ENCODE measurements around the gene LDB3.

The LDB3 gene

DNA sequence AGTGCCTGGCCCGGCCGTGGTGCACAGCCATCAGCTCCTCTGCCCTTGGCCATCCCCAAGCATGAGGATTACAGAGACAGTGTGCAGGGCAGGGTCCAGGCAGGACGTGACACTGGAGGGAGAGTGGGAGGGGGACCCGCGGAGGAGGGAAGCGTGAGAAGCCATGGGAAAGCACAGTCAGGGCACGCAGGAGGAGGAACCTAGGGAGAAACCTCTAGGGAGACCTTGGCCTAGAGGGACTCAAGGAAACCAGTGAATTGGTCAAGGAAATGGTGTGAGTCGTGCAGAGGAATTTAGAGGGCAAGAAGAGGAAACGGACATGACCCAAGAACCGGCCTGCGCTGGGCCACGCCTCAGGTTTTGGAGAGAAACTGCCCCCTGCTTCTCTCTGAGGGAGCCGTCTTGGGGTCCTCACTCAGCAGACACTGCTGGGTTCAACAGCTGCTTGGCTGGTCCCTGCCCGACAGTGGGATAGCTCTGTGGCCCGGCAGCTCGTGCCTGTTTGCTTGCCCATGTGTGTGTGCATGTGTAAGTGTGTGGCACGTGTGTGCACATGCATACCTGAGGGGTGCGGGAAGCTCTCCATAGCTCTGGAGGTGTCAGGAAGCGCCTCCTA, 10.8 kb upstream of the LDB3 start:
- Histone ChIP-seq H3K9me3 (ENCODE audit: control insufficient read depth, low read length) (no peaks in the 10 kb centered on the region), H3K4me1 (ENCODE audit: control insufficient read depth, insufficient read depth, low read length, poor library complexity, severe bottlenecking) (no peaks in the 10 kb centered on the region), H3K36me3 (ENCODE audit: control insufficient read depth, insufficient read depth, low read length) (no peaks in the 10 kb centered on the region), H3K4me3 (ENCODE audit: insufficient read depth, low read depth, low read length, poor library complexity, severe bottlenecking) (no peak overlapping the region), H3K27ac (ENCODE audit: insufficient read depth, low read length, poor library complexity, severe bottlenecking) (no peak overlapping the region), H3K27me3 (replicated peaks; ENCODE audit: control insufficient read depth, insufficient read depth, low read length, poor library complexity, severe bottlenecking) (no peaks in the 10 kb centered on the region)
- no peak for DNase-seq

DNA sequence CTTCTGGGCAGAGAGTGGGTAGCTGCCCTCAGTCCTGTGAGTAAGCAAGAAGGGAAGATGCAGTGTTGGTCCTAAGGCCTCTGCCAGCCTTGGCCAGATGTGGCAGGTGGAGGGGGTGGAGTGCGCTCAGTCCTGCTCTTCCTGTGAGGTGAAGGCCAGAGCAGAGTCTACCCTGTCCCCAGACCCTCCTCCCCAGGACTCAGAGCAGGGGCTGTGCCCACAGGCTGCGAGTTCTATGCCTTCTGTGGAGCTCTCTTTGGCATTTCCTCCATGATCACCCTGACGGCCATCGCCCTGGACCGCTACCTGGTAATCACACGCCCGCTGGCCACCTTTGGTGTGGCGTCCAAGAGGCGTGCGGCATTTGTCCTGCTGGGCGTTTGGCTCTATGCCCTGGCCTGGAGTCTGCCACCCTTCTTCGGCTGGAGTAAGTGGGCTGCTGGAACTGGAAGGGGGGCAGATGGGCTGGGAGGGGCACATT, 10.0 kb upstream of the LDB3 start:
- H3K27me3 ChIP-seq (replicated peaks; ENCODE audit: control insufficient read depth, insufficient read depth, low read length, poor library complexity, severe bottlenecking): no peaks in the 10 kb centered on the region
- no peaks in the 10 kb centered on the region for H3K36me3 ChIP-seq (ENCODE audit: control insufficient read depth, insufficient read depth, low read length)
- no peaks in the 10 kb centered on the region for H3K4me1 ChIP-seq (ENCODE audit: control insufficient read depth, insufficient read depth, low read length, poor library complexity, severe bottlenecking)
- no peaks in the 10 kb centered on the region for H3K9me3 ChIP-seq (ENCODE audit: control insufficient read depth, low read length)
- DNase-seq: no peak
- H3K4me3 ChIP-seq (ENCODE audit: insufficient read depth, low read depth, low read length, poor library complexity, severe bottlenecking): no peak overlapping the region
- no peak overlapping the region for H3K27ac ChIP-seq (ENCODE audit: insufficient read depth, low read length, poor library complexity, severe bottlenecking)

DNA sequence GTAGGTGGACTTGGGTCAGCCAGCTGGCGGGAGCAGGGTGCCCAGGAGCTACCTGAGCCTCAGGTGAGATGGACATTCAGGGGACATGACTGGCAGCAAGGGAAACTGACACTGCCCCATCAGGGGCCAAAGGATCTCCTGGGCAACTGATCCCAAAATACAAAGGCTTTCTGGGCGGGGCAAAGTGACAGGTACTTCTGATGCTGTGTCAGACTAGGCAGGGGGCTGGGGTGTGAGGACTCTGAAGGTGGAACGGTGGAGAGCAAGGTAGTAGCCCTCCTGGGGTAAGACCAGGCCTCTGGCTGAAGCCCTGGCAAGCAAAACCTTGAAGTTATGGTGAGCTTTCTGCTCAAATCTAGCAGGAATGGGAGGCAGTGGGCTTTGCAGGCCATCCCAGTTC, 9.6 kb upstream of the LDB3 start:
- no peaks in the 10 kb centered on the region for H3K36me3 ChIP-seq (ENCODE audit: control insufficient read depth, insufficient read depth, low read length)
- no peaks in the 10 kb centered on the region for H3K4me1 ChIP-seq (ENCODE audit: control insufficient read depth, insufficient read depth, low read length, poor library complexity, severe bottlenecking)
- H3K9me3 ChIP-seq (ENCODE audit: control insufficient read depth, low read length): no peaks in the 10 kb centered on the region
- no peak for DNase-seq
- no peaks in the 10 kb centered on the region for H3K27me3 ChIP-seq (replicated peaks; ENCODE audit: control insufficient read depth, insufficient read depth, low read length, poor library complexity, severe bottlenecking)
- no peak overlapping the region for H3K4me3 ChIP-seq (ENCODE audit: insufficient read depth, low read depth, low read length, poor library complexity, severe bottlenecking)
- no peak overlapping the region for H3K27ac ChIP-seq (ENCODE audit: insufficient read depth, low read length, poor library complexity, severe bottlenecking)

DNA sequence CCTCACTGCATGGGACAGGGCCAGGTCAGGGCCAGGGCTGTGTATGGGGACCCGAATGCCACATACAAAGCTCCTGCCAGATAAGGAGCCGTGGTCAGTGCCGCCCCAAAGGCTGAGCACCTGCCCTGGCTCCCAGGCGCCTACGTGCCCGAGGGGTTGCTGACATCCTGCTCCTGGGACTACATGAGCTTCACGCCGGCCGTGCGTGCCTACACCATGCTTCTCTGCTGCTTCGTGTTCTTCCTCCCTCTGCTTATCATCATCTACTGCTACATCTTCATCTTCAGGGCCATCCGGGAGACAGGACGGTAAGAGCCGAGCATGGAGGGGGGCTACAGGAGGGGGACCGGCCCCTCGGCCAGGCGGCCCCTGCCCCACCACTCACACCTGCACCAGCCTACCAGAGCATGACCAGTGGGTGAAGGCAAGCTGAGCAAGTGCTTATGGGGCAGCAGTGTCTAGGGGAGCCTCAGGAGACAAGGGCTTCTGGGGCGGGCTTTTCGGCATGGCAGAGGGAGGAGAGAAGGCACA, 9.1 kb upstream of the LDB3 start:
- no peaks in the 10 kb centered on the region for H3K4me1 ChIP-seq (ENCODE audit: control insufficient read depth, insufficient read depth, low read length, poor library complexity, severe bottlenecking)
- no peaks in the 10 kb centered on the region for H3K9me3 ChIP-seq (ENCODE audit: control insufficient read depth, low read length)
- H3K27me3 ChIP-seq (replicated peaks; ENCODE audit: control insufficient read depth, insufficient read depth, low read length, poor library complexity, severe bottlenecking): no peaks in the 10 kb centered on the region
- no peak overlapping the region for H3K27ac ChIP-seq (ENCODE audit: insufficient read depth, low read length, poor library complexity, severe bottlenecking)
- no peak overlapping the region for H3K4me3 ChIP-seq (ENCODE audit: insufficient read depth, low read depth, low read length, poor library complexity, severe bottlenecking)
- DNase-seq: no peak
- no peaks in the 10 kb centered on the region for H3K36me3 ChIP-seq (ENCODE audit: control insufficient read depth, insufficient read depth, low read length)

DNA sequence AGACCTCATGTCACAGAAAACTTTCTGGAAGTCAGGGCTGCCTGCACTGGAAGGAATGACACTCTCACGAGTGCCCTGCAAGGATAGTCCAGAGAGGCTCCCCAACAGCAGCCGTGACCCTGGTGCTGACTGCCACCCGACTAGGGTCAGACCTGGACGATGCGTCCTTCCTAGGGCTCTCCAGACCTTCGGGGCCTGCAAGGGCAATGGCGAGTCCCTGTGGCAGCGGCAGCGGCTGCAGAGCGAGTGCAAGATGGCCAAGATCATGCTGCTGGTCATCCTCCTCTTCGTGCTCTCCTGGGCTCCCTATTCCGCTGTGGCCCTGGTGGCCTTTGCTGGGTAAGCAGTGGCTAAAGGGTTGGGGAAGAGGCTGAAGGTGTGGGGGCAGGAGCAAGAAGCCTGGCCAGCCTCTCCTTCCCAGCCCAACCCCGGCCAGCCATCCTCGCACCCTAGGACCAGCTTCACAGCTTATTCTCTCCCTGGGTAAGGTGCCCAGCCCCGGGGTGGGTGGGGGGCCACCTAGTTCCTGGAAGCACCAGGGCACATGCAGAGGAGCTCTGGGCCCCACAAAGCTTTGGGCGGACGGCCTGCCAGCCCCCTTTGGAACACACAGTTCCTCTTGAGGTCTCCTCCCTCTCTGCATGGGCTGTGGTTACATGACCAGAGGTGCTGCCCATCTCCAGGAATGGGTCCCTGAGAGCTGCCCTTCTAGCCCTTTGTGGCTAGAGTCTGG, 8.4 kb upstream of the LDB3 start:
- Histone ChIP-seq H3K4me3 (ENCODE audit: insufficient read depth, low read depth, low read length, poor library complexity, severe bottlenecking) (no peak overlapping the region), H3K27ac (ENCODE audit: insufficient read depth, low read length, poor library complexity, severe bottlenecking) (no peak overlapping the region), H3K4me1 (ENCODE audit: control insufficient read depth, insufficient read depth, low read length, poor library complexity, severe bottlenecking) (no peaks in the 10 kb centered on the region), H3K27me3 (replicated peaks; ENCODE audit: control insufficient read depth, insufficient read depth, low read length, poor library complexity, severe bottlenecking) (no peaks in the 10 kb centered on the region), H3K9me3 (ENCODE audit: control insufficient read depth, low read length) (no peaks in the 10 kb centered on the region), H3K36me3 (ENCODE audit: control insufficient read depth, insufficient read depth, low read length) (no peaks in the 10 kb centered on the region)
- no peak for DNase-seq

DNA sequence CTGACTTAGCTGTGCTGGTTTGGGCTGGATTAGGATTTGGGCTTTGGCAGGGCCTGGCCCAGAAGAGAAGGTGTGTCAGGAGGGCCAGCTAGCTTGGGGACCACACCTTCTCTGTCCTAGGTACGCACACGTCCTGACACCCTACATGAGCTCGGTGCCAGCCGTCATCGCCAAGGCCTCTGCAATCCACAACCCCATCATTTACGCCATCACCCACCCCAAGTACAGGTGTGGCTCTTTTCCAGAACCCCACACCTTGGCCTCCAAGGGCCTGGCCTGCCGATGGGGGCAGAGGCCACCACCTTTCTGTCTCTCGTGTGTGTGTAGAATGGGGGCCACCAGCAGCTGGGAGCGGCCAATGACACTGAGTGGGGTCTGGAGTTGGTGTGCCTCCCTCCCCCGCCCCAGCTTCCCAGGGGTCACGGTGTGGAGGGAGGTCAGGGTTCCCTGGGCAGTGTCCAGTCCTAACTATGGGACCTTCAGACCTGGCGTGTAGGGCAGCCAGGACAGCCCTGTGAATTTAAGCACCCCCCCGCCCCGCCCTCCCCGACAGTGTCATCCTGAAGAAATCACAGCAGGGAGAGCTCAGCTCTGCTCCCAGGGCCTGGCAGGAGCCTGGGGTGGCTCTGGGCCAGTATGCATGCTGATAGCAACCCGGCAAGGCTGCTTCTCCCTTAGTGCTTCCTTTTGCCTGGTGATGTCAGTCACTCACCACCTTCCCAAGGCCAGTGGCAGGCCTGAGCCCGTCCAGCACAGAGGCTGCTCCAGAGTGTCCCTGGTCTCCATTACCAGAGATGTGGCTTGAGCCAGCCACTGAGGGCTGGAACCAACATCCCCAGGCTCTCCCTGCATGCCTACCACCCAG, 6.9 kb upstream of the LDB3 start:
- no peaks in the 10 kb centered on the region for H3K27me3 ChIP-seq (replicated peaks; ENCODE audit: control insufficient read depth, insufficient read depth, low read length, poor library complexity, severe bottlenecking)
- H3K4me3 ChIP-seq (ENCODE audit: insufficient read depth, low read depth, low read length, poor library complexity, severe bottlenecking): no peak overlapping the region
- H3K27ac ChIP-seq (ENCODE audit: insufficient read depth, low read length, poor library complexity, severe bottlenecking): no peak overlapping the region
- no peak for DNase-seq
- H3K9me3 ChIP-seq (ENCODE audit: control insufficient read depth, low read length): no peaks in the 10 kb centered on the region
- H3K36me3 ChIP-seq (ENCODE audit: control insufficient read depth, insufficient read depth, low read length): no peaks in the 10 kb centered on the region
- H3K4me1 ChIP-seq (ENCODE audit: control insufficient read depth, insufficient read depth, low read length, poor library complexity, severe bottlenecking): no peaks in the 10 kb centered on the region

DNA sequence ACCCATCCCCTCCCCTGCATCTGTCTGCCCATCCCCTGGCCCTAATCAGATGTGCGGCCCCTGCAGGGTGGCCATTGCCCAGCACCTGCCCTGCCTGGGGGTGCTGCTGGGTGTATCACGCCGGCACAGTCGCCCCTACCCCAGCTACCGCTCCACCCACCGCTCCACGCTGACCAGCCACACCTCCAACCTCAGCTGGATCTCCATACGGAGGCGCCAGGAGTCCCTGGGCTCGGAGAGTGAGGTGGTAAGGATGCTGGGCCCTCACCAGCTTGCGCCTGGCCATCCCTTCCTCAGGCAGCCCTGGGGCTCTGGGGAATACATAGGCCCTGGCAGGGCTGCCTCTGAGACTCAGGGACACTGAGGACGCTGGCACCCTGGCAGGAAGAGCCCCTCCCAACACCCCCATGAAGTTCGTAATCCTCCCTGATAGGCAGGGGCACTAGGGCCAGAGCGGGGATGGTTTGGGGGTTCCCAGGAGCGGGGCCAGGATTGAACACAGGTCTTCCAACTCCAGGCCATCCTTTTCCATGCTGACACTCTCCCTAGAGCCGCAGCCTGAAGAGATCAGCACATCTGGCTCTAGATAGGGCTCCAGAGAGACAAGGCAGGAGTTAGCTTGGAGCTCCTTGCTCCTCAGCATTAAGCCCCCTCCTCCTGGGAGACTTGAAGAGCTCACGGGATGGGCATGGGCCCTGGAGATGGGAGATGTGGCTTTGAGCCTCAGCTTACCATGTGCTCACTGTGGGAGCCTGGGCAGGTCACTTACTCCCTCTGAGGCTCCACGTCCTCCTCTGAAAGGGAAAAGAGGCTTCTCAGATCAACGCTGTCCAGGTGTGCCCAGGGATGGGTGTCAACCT, 5.9 kb upstream of the LDB3 start:
- Histone ChIP-seq H3K36me3 (ENCODE audit: control insufficient read depth, insufficient read depth, low read length) (no peaks in the 10 kb centered on the region), H3K4me1 (ENCODE audit: control insufficient read depth, insufficient read depth, low read length, poor library complexity, severe bottlenecking) (no peaks in the 10 kb centered on the region), H3K27me3 (replicated peaks; ENCODE audit: control insufficient read depth, insufficient read depth, low read length, poor library complexity, severe bottlenecking) (no peaks in the 10 kb centered on the region), H3K27ac (ENCODE audit: insufficient read depth, low read length, poor library complexity, severe bottlenecking) (no peak overlapping the region), H3K4me3 (ENCODE audit: insufficient read depth, low read depth, low read length, poor library complexity, severe bottlenecking) (no peak overlapping the region), H3K9me3 (ENCODE audit: control insufficient read depth, low read length) (no peaks in the 10 kb centered on the region)
- DNase-seq: no peak

DNA sequence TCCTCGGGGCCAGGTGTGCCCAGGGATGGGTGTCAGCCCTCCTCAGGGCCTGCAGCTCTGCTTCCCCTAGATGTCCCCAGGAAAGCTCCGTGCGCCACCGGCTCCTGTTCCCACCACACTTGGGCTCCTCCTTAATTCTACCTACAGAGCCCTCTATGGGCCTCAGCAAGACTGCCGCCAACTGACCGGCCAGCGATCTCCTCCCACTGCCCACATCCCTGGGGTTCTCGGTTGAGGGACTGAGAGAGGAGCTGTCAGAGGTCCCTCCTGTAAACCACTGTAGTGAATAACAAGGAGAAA, 5.3 kb upstream of the LDB3 start:
- Histone ChIP-seq H3K36me3 (ENCODE audit: control insufficient read depth, insufficient read depth, low read length) (no peaks in the 10 kb centered on the region), H3K4me1 (ENCODE audit: control insufficient read depth, insufficient read depth, low read length, poor library complexity, severe bottlenecking) (no peaks in the 10 kb centered on the region), H3K9me3 (ENCODE audit: control insufficient read depth, low read length) (no peaks in the 10 kb centered on the region), H3K27ac (ENCODE audit: insufficient read depth, low read length, poor library complexity, severe bottlenecking) (no peak overlapping the region), H3K4me3 (ENCODE audit: insufficient read depth, low read depth, low read length, poor library complexity, severe bottlenecking) (no peak overlapping the region), H3K27me3 (replicated peaks; ENCODE audit: control insufficient read depth, insufficient read depth, low read length, poor library complexity, severe bottlenecking) (no peaks in the 10 kb centered on the region)
- no peak for DNase-seq

DNA sequence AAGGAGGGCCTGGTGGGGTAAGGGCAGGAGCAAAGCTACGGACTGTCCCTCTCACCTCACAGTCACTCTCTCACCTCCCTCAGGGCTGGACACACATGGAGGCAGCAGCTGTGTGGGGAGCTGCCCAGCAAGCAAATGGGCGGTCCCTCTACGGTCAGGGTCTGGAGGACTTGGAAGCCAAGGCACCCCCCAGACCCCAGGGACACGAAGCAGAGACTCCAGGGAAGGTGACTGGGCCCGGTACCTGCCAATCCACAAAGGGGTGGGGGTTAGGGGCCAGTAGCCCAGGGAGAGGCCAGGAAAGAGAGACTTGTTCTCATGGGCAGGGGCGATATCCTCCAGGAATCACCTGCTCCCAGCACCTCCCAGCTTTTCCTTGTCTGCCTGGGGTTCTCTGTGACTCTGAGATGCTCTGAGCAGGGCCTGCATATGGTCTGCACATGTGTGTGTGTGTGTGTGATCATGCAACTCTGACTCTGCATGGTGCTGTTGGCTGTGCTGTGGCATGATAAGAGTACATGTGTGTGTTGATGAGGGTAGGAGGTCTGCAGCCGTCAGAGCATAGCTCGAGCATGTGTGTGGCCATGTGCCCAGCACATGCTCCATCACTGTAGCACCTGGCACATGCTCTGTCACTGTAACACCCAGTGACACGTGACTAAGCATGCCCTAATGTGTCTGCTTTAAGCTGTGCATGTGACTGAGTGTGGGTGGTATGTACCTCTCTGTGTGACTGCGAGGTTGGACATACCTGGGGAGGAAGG, 4.6 kb upstream of the LDB3 start:
- H3K9me3 ChIP-seq (ENCODE audit: control insufficient read depth, low read length): no peaks in the 10 kb centered on the region
- no peaks in the 10 kb centered on the region for H3K27me3 ChIP-seq (replicated peaks; ENCODE audit: control insufficient read depth, insufficient read depth, low read length, poor library complexity, severe bottlenecking)
- no peak for DNase-seq
- no peaks in the 10 kb centered on the region for H3K4me1 ChIP-seq (ENCODE audit: control insufficient read depth, insufficient read depth, low read length, poor library complexity, severe bottlenecking)
- no peak overlapping the region for H3K27ac ChIP-seq (ENCODE audit: insufficient read depth, low read length, poor library complexity, severe bottlenecking)
- no peaks in the 10 kb centered on the region for H3K36me3 ChIP-seq (ENCODE audit: control insufficient read depth, insufficient read depth, low read length)
- no peak overlapping the region for H3K4me3 ChIP-seq (ENCODE audit: insufficient read depth, low read depth, low read length, poor library complexity, severe bottlenecking)
